ENCODE measurements around the gene RNF115. TPM values are rescaled to one million over a fixed set of nuclear protein-coding genes. Genes with fewer than 3 reads are reported as not detected.
A peak's percentile ranks its signal among the peaks of the same experiment; 100 is the strongest.
"Not testable (repeated sequence)": the region's sequence is repeated elsewhere in the genome, so short reads cannot be mapped to it uniquely, and the experiment has no call there.

The RNF115 gene
- total RNA-seq, 1 experiment from 2014 or later = 10.0 TPM

GRCh38 chr1:145845514-145846161 lies 21.7 kb upstream of the RNF115 start, which contains the start of gene NUDT17:
Gene NUDT17, plus strand, starts transcription at chr1:145845630. Its CDS starts 11 bp downstream, at chr1:145845641.
- Histone ChIP-seq H3K27me3 (no peaks in the 10 kb centered on the region), H3K27ac (peak within 1 kb of the TSS; percentile 69), H3K4me1 (peaks cover 4% of the 10 kb centered on the region; the same call in 1 of the 2 replicates), H3K4me3 (peak within 1 kb of the TSS; percentile 74), H3K9me3 (replicated peaks) (no peaks in the 10 kb centered on the region), H3K36me3 (peaks cover 22% of the 10 kb centered on the region)
- DNase-seq = peak; percentile 88 to 90

GRCh38 chr1:145845144-145845513 lies 21.2 kb upstream of the RNF115 start:
- Histone ChIP-seq H3K27ac (peak overlapping the region; percentile 69; the same call in 1 of the 2 replicates), H3K9me3 (replicated peaks) (no peaks in the 10 kb centered on the region), H3K27me3 (no peaks in the 10 kb centered on the region), H3K4me1 (peaks cover 4% of the 10 kb centered on the region; the same call in 1 of the 2 replicates), H3K36me3 (peaks cover 20% of the 10 kb centered on the region), H3K4me3 (peak overlapping the region; percentile 74)
- no peak for DNase-seq

GRCh38 chr1:145843031-145843430 lies 19.1 kb upstream of the RNF115 start:
- Histone ChIP-seq H3K27ac (no peak overlapping the region), H3K4me1 (peaks cover 4% of the 10 kb centered on the region; the same call in 1 of the 2 replicates), H3K4me3 (no peak overlapping the region), H3K36me3 (peaks cover 20% of the 10 kb centered on the region), H3K27me3 (no peaks in the 10 kb centered on the region), H3K9me3 (replicated peaks) (no peaks in the 10 kb centered on the region)
- DNase-seq = no peak

- Histone ChIP-seq H3K9me3 (replicated peaks) (no peaks in the 10 kb centered on the region), H3K36me3 (peaks cover 54% of the 10 kb centered on the region), H3K27me3 (no peaks in the 10 kb centered on the region), H3K4me3 (no peak overlapping the region), H3K4me1 (no peaks in the 10 kb centered on the region), H3K27ac (no peak overlapping the region)
- no peak for DNase-seq
Observed at GRCh38 chr1:145837656-145838055, 13.8 kb upstream of the RNF115 start.

DNA sequence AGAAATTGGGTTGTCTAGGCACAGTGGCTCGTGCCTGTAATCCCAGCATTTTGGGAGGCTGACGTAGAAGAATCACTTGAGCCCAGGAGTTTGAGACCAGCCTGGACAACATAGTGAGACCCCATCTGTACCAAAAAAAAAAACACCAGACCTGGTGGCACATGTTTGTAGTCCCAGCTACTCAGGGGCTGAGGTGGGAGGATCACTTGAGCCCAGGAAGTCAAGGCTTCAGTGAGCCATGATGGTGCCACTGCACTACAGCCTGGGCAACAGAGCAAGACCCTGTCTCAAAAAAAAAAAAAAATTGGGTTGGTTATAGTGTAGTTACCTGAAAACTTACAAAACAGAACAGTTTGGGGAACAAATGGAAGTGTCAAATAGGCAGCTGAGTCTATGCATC lies 6.9 kb upstream of the RNF115 start:
- H3K4me1 ChIP-seq; H3K27ac ChIP-seq; H3K9me3 ChIP-seq (replicated peaks); H3K4me3 ChIP-seq; DNase-seq; H3K27me3 ChIP-seq: not testable (repeated sequence)
- H3K36me3 ChIP-seq = peaks cover 65% of the 10 kb centered on the region

DNA sequence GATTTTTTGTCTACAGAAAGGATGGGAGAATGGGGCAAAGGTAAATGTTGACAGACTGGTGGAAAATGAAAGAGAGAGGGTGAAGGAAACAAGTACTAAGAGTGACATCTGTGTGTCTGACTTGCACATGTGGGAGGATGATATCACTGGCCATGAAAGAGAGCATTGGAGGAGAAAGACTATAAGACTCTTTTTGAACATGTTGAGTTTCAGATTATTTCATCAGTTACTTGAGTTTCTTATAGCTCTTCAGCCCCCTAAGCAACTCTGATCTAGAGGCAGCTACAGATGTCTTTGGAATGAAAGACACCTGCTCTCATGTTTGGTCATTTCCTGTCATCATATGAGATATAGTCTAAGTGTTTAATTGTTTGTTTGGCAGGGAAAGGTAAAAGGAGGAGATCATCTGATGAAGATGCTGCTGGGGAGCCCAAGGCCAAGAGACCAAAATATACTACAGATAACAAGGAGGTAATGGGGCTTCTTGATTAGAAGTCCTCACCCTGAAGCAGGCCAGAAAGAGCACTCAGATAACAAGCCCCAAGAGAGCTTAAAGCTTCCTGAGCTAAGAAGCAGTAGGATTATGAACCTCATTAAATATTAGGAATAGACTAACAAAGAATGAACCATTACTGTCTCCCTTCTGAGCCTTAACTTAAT lies 4.6 kb upstream of the RNF115 start:
- Histone ChIP-seq H3K27ac (no peak overlapping the region), H3K36me3 (peaks cover 54% of the 10 kb centered on the region), H3K9me3 (replicated peaks) (no peaks in the 10 kb centered on the region), H3K27me3 (no peaks in the 10 kb centered on the region), H3K4me1 (no peaks in the 10 kb centered on the region), H3K4me3 (no peak overlapping the region)
- no peak for DNase-seq

DNA sequence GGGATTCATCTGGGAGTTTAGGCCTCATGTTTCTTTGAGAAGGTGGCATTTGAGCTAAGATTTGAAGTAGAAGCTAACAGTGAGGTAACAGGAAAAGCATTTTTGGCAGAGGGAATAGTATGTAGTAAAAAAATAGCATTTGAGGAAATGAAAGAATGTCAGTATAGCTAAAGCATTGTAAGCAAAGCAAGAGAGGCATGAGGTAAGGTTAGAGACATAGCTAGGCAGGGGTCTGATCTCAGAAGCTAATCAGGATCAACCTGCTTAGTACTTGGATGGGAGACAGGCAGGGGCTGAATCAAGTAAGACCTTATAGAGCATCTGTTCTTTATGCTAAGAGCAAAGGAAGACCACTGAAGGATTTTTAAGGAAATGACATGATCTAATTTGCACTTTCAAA lies 4.1 kb upstream of the RNF115 start:
- no peak overlapping the region for H3K27ac ChIP-seq
- H3K4me1 ChIP-seq = no peaks in the 10 kb centered on the region
- peaks cover 48% of the 10 kb centered on the region for H3K36me3 ChIP-seq
- H3K4me3 ChIP-seq = no peak overlapping the region
- DNase-seq = no peak
- no peaks in the 10 kb centered on the region for H3K9me3 ChIP-seq (replicated peaks)
- no peaks in the 10 kb centered on the region for H3K27me3 ChIP-seq

GRCh38 chr1:145826030-145826429 lies 2.1 kb upstream of the RNF115 start:
- Histone ChIP-seq H3K27me3 (no peaks in the 10 kb centered on the region), H3K9me3 (replicated peaks) (no peaks in the 10 kb centered on the region), H3K4me3 (no peak overlapping the region), H3K4me1 (no peaks in the 10 kb centered on the region), H3K36me3 (peaks cover 43% of the 10 kb centered on the region), H3K27ac (no peak overlapping the region)
- no peak for DNase-seq

DNA sequence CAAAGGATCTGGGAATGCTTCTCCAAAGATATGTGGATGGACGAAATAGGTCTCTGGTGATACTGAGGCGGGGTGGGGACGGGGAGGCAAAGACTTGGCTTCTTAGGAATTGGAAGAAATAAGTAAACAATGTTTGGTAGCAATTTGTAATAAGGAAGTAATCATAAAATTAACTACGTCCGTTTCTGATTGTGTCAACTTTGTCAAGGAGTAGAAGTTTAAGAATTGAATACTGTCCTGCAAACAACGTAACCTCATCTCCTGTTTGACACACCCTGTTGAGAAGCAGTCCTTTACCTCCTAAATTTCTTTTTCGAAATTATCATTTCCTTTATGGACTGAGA lies 576 bp upstream of the RNF115 start:
- DNase-seq = no peak
- peaks cover 32% of the 10 kb centered on the region for H3K36me3 ChIP-seq
- H3K27ac ChIP-seq = peak overlapping the region; percentile 80
- H3K4me1 ChIP-seq = no peaks in the 10 kb centered on the region
- no peaks in the 10 kb centered on the region for H3K27me3 ChIP-seq
- H3K4me3 ChIP-seq = peak overlapping the region; percentile 90
- no peaks in the 10 kb centered on the region for H3K9me3 ChIP-seq (replicated peaks)

DNA sequence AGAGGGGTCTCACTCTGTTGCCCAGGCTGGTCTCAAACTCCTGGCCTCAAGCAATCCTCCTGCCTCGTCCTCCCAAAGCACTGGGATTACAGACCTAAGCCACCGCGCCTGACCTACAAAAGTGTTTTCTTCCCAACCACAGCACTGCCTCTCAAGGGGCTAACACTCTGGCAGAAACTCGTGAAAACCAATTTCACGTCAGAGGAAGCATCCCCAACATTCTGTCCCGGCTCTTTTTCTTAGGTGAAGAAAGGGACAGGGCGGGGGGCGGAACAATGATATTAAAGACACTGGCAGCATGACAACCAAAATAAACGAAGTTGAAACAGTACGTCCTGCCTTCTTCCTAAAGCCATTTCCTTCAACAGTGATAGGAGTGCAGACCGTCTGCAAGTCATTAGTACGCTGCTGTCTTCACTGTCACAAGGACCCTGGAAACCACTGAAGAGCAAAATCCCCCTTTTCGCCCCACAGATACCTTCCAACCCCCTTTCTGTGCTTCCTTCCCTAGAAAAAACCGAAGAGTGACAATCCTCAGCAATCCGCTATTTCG lies 1.0 kb downstream of the RNF115 start:
- peaks cover 20% of the 10 kb centered on the region for H3K36me3 ChIP-seq
- not testable (repeated sequence) for H3K27ac ChIP-seq; H3K9me3 ChIP-seq (replicated peaks); H3K4me3 ChIP-seq; DNase-seq; H3K27me3 ChIP-seq; H3K4me1 ChIP-seq

- not testable (repeated sequence) for H3K36me3 ChIP-seq; H3K27me3 ChIP-seq; H3K4me1 ChIP-seq; H3K9me3 ChIP-seq (replicated peaks); H3K4me3 ChIP-seq; H3K27ac ChIP-seq
- DNase-seq = peak; percentile 6 to 33
Observed at GRCh38 chr1:145818095-145818494, 5.8 kb downstream of the RNF115 start.

DNA sequence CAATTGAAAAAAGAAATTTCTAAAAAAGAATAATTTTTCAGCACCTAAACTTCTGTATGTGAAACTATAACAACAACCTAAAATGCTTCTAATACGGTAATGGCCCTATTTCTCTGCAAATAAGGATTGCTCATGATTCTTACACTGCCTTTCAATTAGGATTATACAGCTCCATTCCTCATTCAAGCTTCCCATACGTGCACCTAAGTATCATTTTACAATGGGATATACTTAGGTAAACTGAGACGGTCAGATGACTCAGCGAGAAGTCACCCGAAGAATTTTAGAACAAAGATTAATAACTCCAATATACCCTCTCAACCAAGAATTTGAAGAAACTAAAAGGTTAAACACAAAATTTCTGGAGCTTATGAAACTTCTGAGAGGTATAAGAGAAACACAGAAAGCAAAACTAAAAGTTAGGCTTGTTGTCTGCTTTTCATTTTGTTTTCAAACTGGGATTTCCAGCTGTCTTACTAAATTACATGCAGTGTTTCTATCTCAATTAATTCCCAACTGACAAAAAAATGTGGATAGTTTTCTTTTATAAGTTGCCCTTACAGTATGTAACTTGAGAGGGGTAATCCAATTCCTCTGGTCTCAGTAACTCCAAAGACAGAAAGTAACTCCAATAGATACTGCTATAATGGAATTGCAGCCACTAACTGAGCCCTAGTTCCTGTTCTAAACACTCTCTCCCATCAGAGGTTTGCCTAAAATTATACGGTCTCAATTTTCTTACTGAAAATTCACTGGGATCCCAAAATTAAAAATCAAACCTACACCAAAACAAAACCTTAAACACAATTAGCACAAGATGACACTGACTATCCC lies 10.7 kb downstream of the RNF115 start:
- not testable (repeated sequence) for H3K27me3 ChIP-seq; H3K36me3 ChIP-seq; H3K9me3 ChIP-seq (replicated peaks); H3K4me1 ChIP-seq; H3K4me3 ChIP-seq; H3K27ac ChIP-seq
- DNase-seq = peak in 1 of 2 experiments; percentile 6

DNA sequence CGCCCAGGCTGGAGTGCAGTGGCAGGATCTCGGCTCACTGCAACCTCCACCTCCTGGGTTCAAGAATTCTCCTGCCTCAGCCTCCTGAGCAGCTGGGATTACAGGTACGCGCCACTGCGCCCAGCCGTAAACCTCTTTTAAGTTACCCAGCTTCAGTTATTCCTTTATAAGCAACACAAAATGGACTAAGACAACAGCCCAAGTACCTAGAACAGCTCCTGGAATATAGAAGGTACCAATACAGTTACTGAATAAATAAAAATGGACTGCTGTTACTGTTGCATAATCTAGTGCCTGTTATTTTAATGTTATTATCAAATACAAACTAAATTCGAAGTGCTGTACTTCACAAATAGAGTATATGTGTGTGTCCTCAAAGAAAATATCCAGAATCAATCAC lies 17.1 kb downstream of the RNF115 start:
- H3K27me3 ChIP-seq = no peaks in the 10 kb centered on the region
- H3K27ac ChIP-seq = no peak overlapping the region
- H3K36me3 ChIP-seq = no peaks in the 10 kb centered on the region
- no peak overlapping the region for H3K4me3 ChIP-seq
- DNase-seq = no peak
- no peaks in the 10 kb centered on the region for H3K4me1 ChIP-seq
- H3K9me3 ChIP-seq (replicated peaks) = no peaks in the 10 kb centered on the region

- Histone ChIP-seq H3K9me3 (replicated peaks) (no peaks in the 10 kb centered on the region), H3K4me3 (no peak overlapping the region), H3K4me1 (no peaks in the 10 kb centered on the region), H3K27me3 (no peaks in the 10 kb centered on the region), H3K36me3 (no peaks in the 10 kb centered on the region), H3K27ac (no peak overlapping the region)
- no peak for DNase-seq
Observed at GRCh38 chr1:145806408-145806807, 17.5 kb downstream of the RNF115 start.

GRCh38 chr1:145805057-145805456 lies 18.8 kb downstream of the RNF115 start:
- H3K36me3 ChIP-seq = no peaks in the 10 kb centered on the region
- H3K4me1 ChIP-seq = no peaks in the 10 kb centered on the region
- no peak overlapping the region for H3K4me3 ChIP-seq
- H3K27me3 ChIP-seq = no peaks in the 10 kb centered on the region
- no peak for DNase-seq
- H3K27ac ChIP-seq = no peak overlapping the region
- H3K9me3 ChIP-seq (replicated peaks) = no peaks in the 10 kb centered on the region

Data from SJCRH30 (cell line).